Muscle layer of duodenum (tissue), 2 donors: ENCODE measurements around the gene SPIRE1.
"Not testable (repeated sequence)": the region's sequence is repeated elsewhere in the genome, so short reads cannot be mapped to it uniquely, and the experiment has no call there.

Experiments used
- H3K27ac ChIP-seq: one replicate; pipeline ENCODE4 v1.7.0; 2013; ENCODE audit warnings: mild to moderate bottlenecking, low read length
- H3K27me3 ChIP-seq: one replicate; pipeline ENCODE4 v1.7.0; 2013; ENCODE audit warnings: low read depth, mild to moderate bottlenecking, control low read depth, low read length
- H3K36me3 ChIP-seq, 2 donors: one replicate each; pipeline ENCODE4 v1.7.0; 2013; ENCODE audit warnings: low read length in 2 of 2, control low read depth in 1 of 2, mild to moderate bottlenecking in 1 of 2; ENCODE audit not compliant: insufficient read depth in 2 of 2, control insufficient read depth in 1 of 2
- H3K4me1 ChIP-seq, 2 donors: one replicate each; pipeline ENCODE4 v1.7.0; 2013; ENCODE audit warnings: low read length in 2 of 2, mild to moderate bottlenecking in 2 of 2, control low read depth in 1 of 2, moderate library complexity in 1 of 2; ENCODE audit not compliant: insufficient read depth in 2 of 2, control insufficient read depth in 1 of 2
- H3K4me3 ChIP-seq, 2 donors: one replicate each; pipeline ENCODE4 v1.7.0; 2013; ENCODE audit warnings: low read length in 2 of 2, low read depth in 1 of 2, mild to moderate bottlenecking in 1 of 2
- H3K9me3 ChIP-seq, 2 donors: one replicate each; pipeline ENCODE4 v1.7.0; 2013; ENCODE audit warnings: low read length in 2 of 2, control low read depth in 1 of 2, mild to moderate bottlenecking in 1 of 2; ENCODE audit not compliant: control insufficient read depth in 1 of 2
- donor health status: healthy.

SPIRE1 gene

GRCh38 chr18:12543697-12544096 lies 114.2 kb downstream of the SPIRE1 start:
- Histone ChIP-seq H3K27me3 (no peaks in the 10 kb centered on the region), H3K36me3 (peaks cover 0 to 6% of the 10 kb centered on the region in 2 donors), H3K9me3 (peaks cover 0 to 4% of the 10 kb centered on the region in 2 donors), H3K4me3 (no peak overlapping the region), H3K27ac (no peak overlapping the region), H3K4me1 (no peaks in the 10 kb centered on the region)

DNA sequence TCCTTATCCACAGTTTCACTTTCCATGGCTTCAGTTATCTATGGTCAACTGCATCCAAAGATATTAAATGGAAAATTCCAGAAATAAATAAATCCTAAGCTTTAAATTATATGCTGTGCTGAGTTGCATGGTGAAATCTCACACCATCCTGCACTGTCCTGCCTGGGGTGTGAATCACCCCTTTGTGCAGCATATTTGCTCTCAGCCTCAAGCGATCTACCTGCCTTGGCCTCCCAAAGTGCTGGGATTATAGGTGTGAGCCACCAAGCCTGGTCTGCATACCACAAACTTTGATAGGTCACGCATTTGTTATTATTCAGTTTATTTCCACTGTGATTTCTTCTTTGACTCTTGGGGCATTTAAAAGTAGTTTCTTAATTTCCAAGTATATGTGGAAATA lies 117.2 kb downstream of the SPIRE1 start:
- Histone ChIP-seq H3K9me3 (peaks cover 0 to 4% of the 10 kb centered on the region in 2 donors), H3K36me3 (no peaks in the 10 kb centered on the region), H3K27ac (no peak overlapping the region), H3K27me3 (no peaks in the 10 kb centered on the region), H3K4me1 (no peaks in the 10 kb centered on the region), H3K4me3 (no peak overlapping the region)

DNA sequence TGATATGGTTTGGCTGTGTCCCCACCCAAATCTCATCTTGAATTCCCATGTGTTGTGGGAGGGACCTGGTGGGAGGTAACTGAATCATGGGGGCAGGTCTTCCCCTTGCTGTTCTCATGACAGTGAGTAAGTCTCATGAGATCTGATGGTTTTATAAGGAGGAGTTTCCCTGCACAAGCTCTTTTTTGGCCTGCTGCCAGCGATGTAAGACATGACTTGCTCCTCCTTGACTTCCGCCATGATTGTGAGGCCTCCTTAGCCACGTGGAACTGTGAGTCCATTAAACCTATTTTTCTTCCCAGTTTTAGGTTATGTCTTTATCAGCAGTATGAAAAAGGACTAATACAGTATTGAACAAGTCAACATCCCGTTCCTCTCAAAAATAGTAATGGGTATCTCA lies 118.7 kb downstream of the SPIRE1 start:
- H3K9me3 ChIP-seq, H3K27me3 ChIP-seq, H3K36me3 ChIP-seq, H3K4me1 ChIP-seq, H3K27ac ChIP-seq, H3K4me3 ChIP-seq: not testable (repeated sequence)

GRCh38 chr18:12534820-12535219 lies 123.1 kb downstream of the SPIRE1 start:
- H3K36me3 ChIP-seq: no peaks in the 10 kb centered on the region
- H3K27ac ChIP-seq: no peak overlapping the region
- H3K4me3 ChIP-seq: no peak overlapping the region
- H3K4me1 ChIP-seq: no peaks in the 10 kb centered on the region
- no peaks in the 10 kb centered on the region for H3K27me3 ChIP-seq
- no peaks in the 10 kb centered on the region for H3K9me3 ChIP-seq

GRCh38 chr18:12532661-12533060 lies 125.2 kb downstream of the SPIRE1 start:
- no peaks in the 10 kb centered on the region for H3K27me3 ChIP-seq
- no peaks in the 10 kb centered on the region for H3K36me3 ChIP-seq
- no peaks in the 10 kb centered on the region for H3K4me1 ChIP-seq
- no peak overlapping the region for H3K27ac ChIP-seq
- H3K4me3 ChIP-seq: no peak overlapping the region
- no peaks in the 10 kb centered on the region for H3K9me3 ChIP-seq

DNA sequence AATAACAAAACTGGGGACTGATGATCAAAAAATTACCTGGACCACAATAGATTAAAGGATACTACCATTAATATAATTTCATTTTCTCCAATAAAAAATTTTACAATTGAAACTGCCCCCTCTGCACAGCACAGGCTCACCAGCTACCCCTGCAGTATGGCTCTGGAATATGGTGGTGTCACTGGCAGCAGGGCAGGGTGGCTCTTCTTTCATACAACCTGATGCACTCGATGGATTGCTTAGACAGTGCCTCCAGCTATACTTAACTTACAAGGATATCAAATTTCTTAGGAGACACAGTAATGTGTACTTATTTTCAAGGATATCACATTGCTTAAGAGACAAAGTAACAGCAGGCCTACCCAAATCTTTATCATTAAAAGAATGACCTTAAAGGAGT lies 126.2 kb downstream of the SPIRE1 start:
- Histone ChIP-seq H3K9me3 (no peaks in the 10 kb centered on the region), H3K27me3 (no peaks in the 10 kb centered on the region), H3K36me3 (no peaks in the 10 kb centered on the region), H3K4me1 (no peaks in the 10 kb centered on the region), H3K27ac (no peak overlapping the region), H3K4me3 (no peak overlapping the region)

DNA sequence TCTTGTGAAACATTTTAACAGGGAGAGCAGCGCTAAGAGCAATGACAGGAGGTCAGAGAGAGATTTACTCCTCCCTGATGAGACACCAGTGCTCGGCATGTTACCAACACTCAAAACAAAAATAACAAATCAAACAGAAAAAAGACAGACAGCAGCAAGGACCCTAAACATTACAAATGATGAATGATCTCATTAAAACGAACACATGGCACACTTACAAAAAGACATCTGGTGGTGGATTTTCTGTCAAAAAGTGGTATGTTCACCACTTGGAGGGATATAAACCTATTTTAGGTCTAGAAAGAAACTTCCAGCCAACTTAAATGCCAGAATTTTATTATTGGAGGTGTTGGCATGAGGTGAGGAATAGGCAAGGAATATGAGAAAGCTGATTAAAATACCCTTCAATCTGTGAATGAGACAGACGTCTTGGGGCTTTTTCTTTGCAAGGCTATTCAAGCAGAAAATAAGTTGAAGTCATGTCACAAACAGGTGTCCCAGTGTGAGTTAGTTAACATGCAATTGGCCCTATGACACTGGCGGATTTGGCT lies 137.4 kb downstream of the SPIRE1 start:
- no peaks in the 10 kb centered on the region for H3K27me3 ChIP-seq
- H3K4me1 ChIP-seq: peaks cover 0 to 5% of the 10 kb centered on the region in 2 donors
- H3K4me3 ChIP-seq: no peak overlapping the region
- H3K36me3 ChIP-seq: no peaks in the 10 kb centered on the region
- no peak overlapping the region for H3K27ac ChIP-seq
- H3K9me3 ChIP-seq: no peaks in the 10 kb centered on the region

DNA sequence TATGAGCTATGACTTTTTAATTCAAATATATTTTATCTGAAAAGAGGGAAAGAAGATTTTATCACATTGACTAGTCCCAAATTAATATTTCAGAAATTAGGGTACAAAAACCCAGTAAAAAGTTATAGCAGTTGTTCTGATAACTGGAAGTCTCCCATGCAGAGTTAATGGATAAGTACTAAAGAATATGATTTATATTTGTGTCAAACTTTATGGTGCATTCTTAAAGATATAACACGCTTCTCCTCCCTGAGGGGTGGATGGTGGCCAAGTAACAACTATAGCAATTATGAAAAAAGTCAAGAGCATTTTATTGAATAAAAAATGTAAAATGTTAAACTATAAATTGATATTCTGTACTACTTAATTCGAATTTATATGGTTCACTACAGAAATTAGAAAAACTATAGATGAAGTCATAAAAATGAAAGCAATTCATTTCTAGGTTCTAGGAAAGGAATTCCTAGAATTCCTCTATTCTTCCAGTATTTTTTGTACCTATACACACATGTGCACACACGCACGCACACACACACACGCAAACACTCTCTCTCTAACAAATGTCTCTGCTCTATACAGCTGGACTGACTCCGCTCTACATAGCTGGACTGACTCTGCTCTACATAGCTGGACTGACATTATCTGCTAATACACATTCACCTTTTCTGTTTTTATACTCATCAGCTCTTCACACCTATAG lies 138.9 kb downstream of the SPIRE1 start:
- Histone ChIP-seq H3K27me3 (no peaks in the 10 kb centered on the region), H3K4me1 (peaks cover 0 to 5% of the 10 kb centered on the region in 2 donors), H3K36me3 (no peaks in the 10 kb centered on the region), H3K27ac (no peak overlapping the region), H3K9me3 (no peaks in the 10 kb centered on the region), H3K4me3 (no peak overlapping the region)

GRCh38 chr18:12518326-12518725 lies 139.6 kb downstream of the SPIRE1 start:
- no peaks in the 10 kb centered on the region for H3K27me3 ChIP-seq
- H3K4me1 ChIP-seq: peaks cover 0 to 5% of the 10 kb centered on the region in 2 donors
- no peaks in the 10 kb centered on the region for H3K9me3 ChIP-seq
- no peak overlapping the region for H3K4me3 ChIP-seq
- H3K36me3 ChIP-seq: no peaks in the 10 kb centered on the region
- no peak overlapping the region for H3K27ac ChIP-seq

- Histone ChIP-seq H3K9me3 (no peaks in the 10 kb centered on the region), H3K27ac (no peak overlapping the region), H3K36me3 (no peaks in the 10 kb centered on the region), H3K4me1 (peaks cover 0 to 5% of the 10 kb centered on the region in 2 donors), H3K27me3 (no peaks in the 10 kb centered on the region), H3K4me3 (no peak overlapping the region)
These were observed 140.6 kb downstream of the SPIRE1 start for GRCh38 chr18:12517142-12517825.

- Histone ChIP-seq H3K9me3 (no peaks in the 10 kb centered on the region), H3K27ac (no peak overlapping the region), H3K27me3 (no peaks in the 10 kb centered on the region), H3K4me1 (peaks cover 0 to 5% of the 10 kb centered on the region in 2 donors), H3K36me3 (no peaks in the 10 kb centered on the region), H3K4me3 (no peak overlapping the region)
These were observed 141.8 kb downstream of the SPIRE1 start for GRCh38 chr18:12516049-12516630.
